HFF-Myc (cell line): Measurements from ENCODE around the gene DOCK9.

ENCODE experiments used
- DNase-seq: peaks from one replicate; pipeline ENCODE4 v3.0.0-alpha.2; 2011; ENCODE audit warnings: low read depth; ENCODE audit errors: extremely low read depth
- H3K4me3 ChIP-seq: replicated peaks from 2 replicates; pipeline ENCODE4 v1.5.1; 2011; ENCODE audit warnings: low read depth, mild to moderate bottlenecking, control low read depth, low read length
- TF ChIP-seq, protein P1 (sequence below): IDR thresholded peaks from 2 replicates; pipeline ENCODE4 v1.5.1; 2012; ENCODE audit warnings: mild to moderate bottlenecking, low read depth, low read length, control low read depth; ENCODE audit errors: missing control alignments

The DOCK9 gene

GRCh38 chr13:98960606-98961502, 17.0 kb downstream of the DOCK9 start:
- TF ChIP-seq, protein P1, sequence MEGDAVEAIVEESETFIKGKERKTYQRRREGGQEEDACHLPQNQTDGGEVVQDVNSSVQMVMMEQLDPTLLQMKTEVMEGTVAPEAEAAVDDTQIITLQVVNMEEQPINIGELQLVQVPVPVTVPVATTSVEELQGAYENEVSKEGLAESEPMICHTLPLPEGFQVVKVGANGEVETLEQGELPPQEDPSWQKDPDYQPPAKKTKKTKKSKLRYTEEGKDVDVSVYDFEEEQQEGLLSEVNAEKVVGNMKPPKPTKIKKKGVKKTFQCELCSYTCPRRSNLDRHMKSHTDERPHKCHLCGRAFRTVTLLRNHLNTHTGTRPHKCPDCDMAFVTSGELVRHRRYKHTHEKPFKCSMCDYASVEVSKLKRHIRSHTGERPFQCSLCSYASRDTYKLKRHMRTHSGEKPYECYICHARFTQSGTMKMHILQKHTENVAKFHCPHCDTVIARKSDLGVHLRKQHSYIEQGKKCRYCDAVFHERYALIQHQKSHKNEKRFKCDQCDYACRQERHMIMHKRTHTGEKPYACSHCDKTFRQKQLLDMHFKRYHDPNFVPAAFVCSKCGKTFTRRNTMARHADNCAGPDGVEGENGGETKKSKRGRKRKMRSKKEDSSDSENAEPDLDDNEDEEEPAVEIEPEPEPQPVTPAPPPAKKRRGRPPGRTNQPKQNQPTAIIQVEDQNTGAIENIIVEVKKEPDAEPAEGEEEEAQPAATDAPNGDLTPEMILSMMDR: no peak
- DNase-seq: no peak
- H3K4me3 ChIP-seq: no peak overlapping the region

DNA sequence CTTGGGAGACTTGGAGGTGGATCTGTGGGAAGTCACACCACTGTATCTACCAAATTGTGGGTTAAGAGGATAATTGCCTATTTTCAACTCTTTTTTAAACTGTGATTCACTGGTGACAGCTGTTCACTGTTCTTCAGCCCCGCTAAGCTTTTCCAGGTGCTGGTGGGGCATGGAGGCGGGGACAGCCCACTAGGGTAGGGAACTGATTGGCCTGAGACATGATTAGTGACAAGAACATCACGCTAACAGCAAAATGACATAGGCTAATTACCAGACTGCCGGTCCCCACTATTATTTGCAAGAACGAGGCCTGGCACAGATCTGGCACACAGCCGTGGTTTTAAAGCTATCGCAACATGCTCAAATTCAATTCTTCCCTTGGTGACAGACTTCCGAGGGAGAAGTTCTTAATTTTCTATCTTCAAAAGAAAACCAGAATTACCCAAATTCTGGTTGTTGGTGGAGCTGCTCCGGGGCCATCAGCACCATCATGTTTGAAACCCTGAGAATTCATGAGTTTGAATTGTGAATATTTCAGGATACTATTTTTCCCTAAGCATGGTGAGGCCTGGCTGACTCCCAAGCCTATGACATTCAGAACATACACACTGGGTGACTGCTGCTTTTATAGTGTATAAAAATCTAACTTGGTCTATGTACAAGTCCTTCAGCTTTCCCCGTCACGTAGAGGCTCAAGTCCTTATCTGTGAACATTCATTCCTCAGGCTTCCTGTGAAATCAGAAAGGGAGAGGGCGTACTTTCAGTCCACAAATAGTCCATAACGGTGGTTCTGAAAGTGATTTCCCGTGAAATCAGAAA, 17.9 kb downstream of the DOCK9 start:
- no peak for DNase-seq

GRCh38 chr13:98959291-98959690, 18.6 kb downstream of the DOCK9 start:
- TF ChIP-seq, protein P1: no peak
- DNase-seq: no peak
- H3K4me3 ChIP-seq: no peak overlapping the region

More for the DNA sequence above, 17.9 kb downstream of the DOCK9 start:
- H3K4me3 ChIP-seq: no peak overlapping the region
- TF ChIP-seq, protein P1: no peak

DNA sequence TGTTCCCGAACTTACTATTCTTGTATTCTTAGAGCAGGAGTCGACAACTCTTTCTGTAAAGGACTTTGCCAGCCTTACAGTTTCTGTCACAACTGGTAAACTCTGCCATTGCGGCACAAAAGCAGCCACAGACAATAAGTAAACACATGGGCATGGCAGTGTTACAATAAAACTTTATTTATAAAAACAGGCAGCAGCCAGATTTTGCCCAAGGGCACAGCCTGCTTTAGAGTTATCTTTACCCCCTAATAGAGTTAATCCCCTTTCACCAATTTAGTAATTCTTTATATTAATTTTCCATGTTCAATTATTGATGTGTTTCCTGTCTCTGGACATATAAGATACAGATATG, 19.4 kb downstream of the DOCK9 start:
- TF ChIP-seq, protein P1: no peak
- H3K4me3 ChIP-seq: no peak overlapping the region
- DNase-seq: no peak

DNA sequence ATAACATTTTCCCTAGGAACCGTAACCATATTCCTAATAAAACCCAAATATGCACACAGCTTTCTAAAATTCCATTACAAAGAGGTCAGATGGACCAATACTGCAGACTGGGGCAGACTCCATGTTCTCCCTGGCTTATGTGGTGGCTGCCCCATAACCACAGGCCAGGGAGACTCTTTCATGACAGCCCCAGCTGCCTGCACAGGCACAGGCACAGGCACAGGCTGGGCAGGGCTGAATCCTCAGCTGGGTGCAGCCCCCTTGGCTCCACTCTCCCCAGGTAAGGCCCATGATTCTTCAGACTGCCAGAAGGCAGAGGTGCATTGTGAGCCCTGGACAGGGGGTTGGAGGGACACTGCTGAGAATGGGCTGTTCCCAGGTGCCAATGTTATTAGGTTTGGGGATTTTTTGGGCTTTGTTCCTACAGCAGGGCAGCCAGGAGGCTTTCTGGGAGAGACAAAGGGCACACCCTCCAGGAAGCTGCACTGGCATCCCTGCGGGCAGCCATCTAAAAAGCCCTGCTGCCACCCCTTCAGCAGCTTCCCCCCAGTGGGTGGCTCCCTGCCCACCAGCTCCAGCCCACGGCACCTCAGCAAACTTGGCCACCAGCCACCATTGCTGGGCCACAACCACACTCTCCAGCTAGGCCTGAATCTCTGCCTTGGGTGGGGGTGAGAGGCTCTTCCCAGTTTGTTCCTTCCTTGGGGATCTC, 20.0 kb downstream of the DOCK9 start:
- no peak for DNase-seq
- H3K4me3 ChIP-seq: no peak overlapping the region
- TF ChIP-seq, protein P1: no peak

- TF ChIP-seq, protein P1: no peak
- no peak overlapping the region for H3K4me3 ChIP-seq
- no peak for DNase-seq
Measured at GRCh38 chr13:98955336-98955735, 22.5 kb downstream of the DOCK9 start.
